Stimulated activated CD8-positive, alpha-beta memory T cell treated with anti-CD3 and anti-CD28 coated beads, Interleukin-7, amount 100 ng/mL, for 24 hours (primary cell): ENCODE results near the gene TUBGCP6.
"Not testable (repeated sequence)": the region's sequence is repeated elsewhere in the genome, so short reads cannot be mapped to it uniquely, and the experiment has no call there.

Experiments
- DNase-seq: peaks from one replicate; pipeline ENCODE4 v3.0.0-alpha.2; 2020; ENCODE audit warnings: low read depth

The TUBGCP6 gene

GRCh38 chr22:50168490-50169180 is 76.2 kb downstream of the TUBGCP6 start:
- not testable (repeated sequence) for DNase-seq

DNA sequence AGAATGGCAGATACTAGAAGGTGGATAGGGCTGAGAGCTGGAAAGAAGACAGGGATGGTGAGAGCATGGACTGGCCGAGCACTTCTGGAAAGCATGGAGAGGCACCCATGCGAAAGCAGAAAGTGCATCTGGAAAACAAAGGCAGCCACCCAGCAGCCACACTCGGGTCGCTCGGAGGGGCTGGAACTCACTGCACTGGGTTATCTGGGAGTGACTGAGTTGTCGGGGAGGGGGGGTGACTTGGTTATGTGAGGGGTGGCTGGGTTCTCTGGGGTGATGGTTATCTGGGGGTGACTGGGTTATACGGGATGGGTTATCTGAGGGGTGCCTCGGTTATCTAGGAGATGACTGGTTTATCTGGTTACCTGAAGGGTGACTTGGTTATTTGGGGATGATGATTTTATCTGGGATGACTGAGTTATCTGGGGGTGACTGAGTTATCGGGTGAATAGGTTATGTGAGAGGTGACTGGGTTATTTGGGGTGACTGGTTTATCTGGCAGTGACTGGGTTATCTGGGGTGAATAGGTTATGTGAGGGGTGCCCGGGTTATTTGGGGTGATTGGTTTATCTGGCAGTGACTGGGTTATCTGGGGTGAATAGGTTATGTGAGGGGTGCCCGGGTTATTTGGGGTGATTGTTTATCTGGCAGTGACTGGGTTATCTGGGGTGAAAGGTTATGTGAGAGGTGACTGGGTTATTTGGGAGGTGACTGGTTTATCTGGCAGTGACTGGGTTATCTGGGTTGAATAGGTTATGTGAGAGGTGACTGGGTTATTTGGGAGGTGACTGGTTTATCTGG is 76.9 kb downstream of the TUBGCP6 start:
- no peak for DNase-seq
